SJCRH30 (cell line): Measurements from ENCODE around the gene CCDC18. TPM values are rescaled to one million over a fixed set of nuclear protein-coding genes. Genes with fewer than 3 reads are reported as not detected.

Experiments used
- DNase-seq, 2 experiments: peaks; one replicate each; pipeline ENCODE4 v3.0.0-alpha.2; 2015 to 2020
- H3K27ac ChIP-seq: fragments of 250-450 bp; sonication (Bioruptor Pico); 2 replicates; pipeline ENCODE4 v1.5.1; 2020; ENCODE audit warnings: mild to moderate bottlenecking, moderate library complexity
- H3K27me3 ChIP-seq: fragments of 250-450 bp; sonication (Bioruptor Pico); 2 replicates; pipeline ENCODE4 v1.5.1; 2020; ENCODE audit warnings: mild to moderate bottlenecking, moderate library complexity
- H3K36me3 ChIP-seq: fragments of 250-450 bp; sonication (Bioruptor Pico); 2 replicates; pipeline ENCODE4 v1.5.1; 2020; ENCODE audit warnings: mild to moderate bottlenecking, moderate library complexity
- H3K4me1 ChIP-seq: fragments of 250-450 bp; sonication (Bioruptor Pico); 2 replicates; pipeline ENCODE4 v1.5.1; 2020; ENCODE audit warnings: mild to moderate bottlenecking, moderate library complexity
- H3K4me3 ChIP-seq: fragments of 250-450 bp; sonication (Bioruptor Pico); 2 replicates; pipeline ENCODE4 v1.5.1; 2020; ENCODE audit warnings: mild to moderate bottlenecking, moderate library complexity
- H3K9me3 ChIP-seq: fragments of 250-450 bp; sonication (Bioruptor Pico); replicated peaks from 2 replicates; pipeline ENCODE4 v1.5.1; 2020; ENCODE audit warnings: mild to moderate bottlenecking, moderate library complexity
- total RNA-seq: library from RNA; depleted of rRNA; stranded (reverse); fragments of >200 nt; shearing (Covaris generic); gene quantifications from 2 replicates; pipeline ENCODE4 v1.2.3, GENCODE V29; 2014; rRNA removed

Gene CCDC18
- total RNA-seq = 15.6 and 17.2 TPM in 2 replicates

GRCh38 chr1:93180723-93181613 is at the start of gene CCDC18:
CCDC18 (plus strand) TSS chr1:93180724; CDS start chr1:93183362, 2,638 bp downstream.
- H3K4me3 ChIP-seq = peak within 1 kb of the TSS; percentile 74
- no peaks in the 10 kb centered on the region for H3K27me3 ChIP-seq
- no peaks in the 10 kb centered on the region for H3K4me1 ChIP-seq
- no peak for DNase-seq
- no peaks in the 10 kb centered on the region for H3K9me3 ChIP-seq
- H3K36me3 ChIP-seq = peaks cover 5% of the 10 kb centered on the region
- H3K27ac ChIP-seq = peak within 1 kb of the TSS; percentile 82

- H3K4me1 ChIP-seq = no peaks in the 10 kb centered on the region
- H3K9me3 ChIP-seq = no peaks in the 10 kb centered on the region
- DNase-seq = no peak
- peaks cover 66% of the 10 kb centered on the region for H3K36me3 ChIP-seq
- no peak overlapping the region for H3K27ac ChIP-seq
- no peaks in the 10 kb centered on the region for H3K27me3 ChIP-seq
- no peak overlapping the region for H3K4me3 ChIP-seq
These were observed 47.9 kb upstream of the CCDC18 start for GRCh38 chr1:93132638-93133037.

GRCh38 chr1:93136445-93136844 is 44.1 kb upstream of the CCDC18 start:
- Histone ChIP-seq H3K9me3 (no peaks in the 10 kb centered on the region), H3K36me3 (peaks cover 48% of the 10 kb centered on the region), H3K27me3 (no peaks in the 10 kb centered on the region), H3K4me3 (no peak overlapping the region), H3K27ac (no peak overlapping the region), H3K4me1 (no peaks in the 10 kb centered on the region)
- no peak for DNase-seq

- Histone ChIP-seq H3K4me3 (no peak overlapping the region), H3K36me3 (peaks cover 47% of the 10 kb centered on the region)
- DNase-seq = no peak
These were observed 42.8 kb upstream of the CCDC18 start for GRCh38 chr1:93137604-93138292.

GRCh38 chr1:93140106-93140505 is 40.4 kb upstream of the CCDC18 start:
- Histone ChIP-seq H3K9me3 (no peaks in the 10 kb centered on the region), H3K27ac (no peak overlapping the region), H3K4me1 (no peaks in the 10 kb centered on the region), H3K36me3 (peaks cover 38% of the 10 kb centered on the region), H3K27me3 (no peaks in the 10 kb centered on the region), H3K4me3 (no peak overlapping the region)
- DNase-seq = no peak

More at GRCh38 chr1:93137604-93138292, 42.8 kb upstream of the CCDC18 start:
- no peak overlapping the region for H3K27ac ChIP-seq
- H3K4me1 ChIP-seq = no peaks in the 10 kb centered on the region
- no peaks in the 10 kb centered on the region for H3K27me3 ChIP-seq
- H3K9me3 ChIP-seq = no peaks in the 10 kb centered on the region

GRCh38 chr1:93142161-93142560 is 38.4 kb upstream of the CCDC18 start:
- Histone ChIP-seq H3K4me3 (no peak overlapping the region), H3K4me1 (no peaks in the 10 kb centered on the region), H3K9me3 (no peaks in the 10 kb centered on the region), H3K27me3 (no peaks in the 10 kb centered on the region), H3K36me3 (peaks cover 24% of the 10 kb centered on the region), H3K27ac (no peak overlapping the region)
- no peak for DNase-seq

GRCh38 chr1:93143136-93143535 is 37.4 kb upstream of the CCDC18 start:
- Histone ChIP-seq H3K27me3 (no peaks in the 10 kb centered on the region), H3K9me3 (no peaks in the 10 kb centered on the region), H3K4me3 (no peak overlapping the region), H3K36me3 (peaks cover 21% of the 10 kb centered on the region), H3K4me1 (no peaks in the 10 kb centered on the region), H3K27ac (no peak overlapping the region)
- DNase-seq = no peak

GRCh38 chr1:93143769-93144168 is 36.8 kb upstream of the CCDC18 start:
- H3K27me3 ChIP-seq = no peaks in the 10 kb centered on the region
- peaks cover 21% of the 10 kb centered on the region for H3K36me3 ChIP-seq
- H3K4me3 ChIP-seq = no peak overlapping the region
- H3K27ac ChIP-seq = no peak overlapping the region
- H3K9me3 ChIP-seq = no peaks in the 10 kb centered on the region
- H3K4me1 ChIP-seq = no peaks in the 10 kb centered on the region
- DNase-seq = no peak

GRCh38 chr1:93148001-93148400 is 32.5 kb upstream of the CCDC18 start:
- DNase-seq = no peak
- no peak overlapping the region for H3K27ac ChIP-seq
- peaks cover 36% of the 10 kb centered on the region for H3K36me3 ChIP-seq
- no peaks in the 10 kb centered on the region for H3K4me1 ChIP-seq
- H3K9me3 ChIP-seq = no peaks in the 10 kb centered on the region
- H3K27me3 ChIP-seq = no peaks in the 10 kb centered on the region
- H3K4me3 ChIP-seq = no peak overlapping the region

GRCh38 chr1:93150729-93151128 is 29.8 kb upstream of the CCDC18 start:
- H3K36me3 ChIP-seq = peaks cover 48% of the 10 kb centered on the region
- no peak for DNase-seq
- H3K9me3 ChIP-seq = no peaks in the 10 kb centered on the region
- no peaks in the 10 kb centered on the region for H3K4me1 ChIP-seq
- no peak overlapping the region for H3K27ac ChIP-seq
- H3K27me3 ChIP-seq = no peaks in the 10 kb centered on the region
- H3K4me3 ChIP-seq = no peak overlapping the region

- H3K9me3 ChIP-seq = no peaks in the 10 kb centered on the region
- H3K27me3 ChIP-seq = no peaks in the 10 kb centered on the region
- H3K4me1 ChIP-seq = no peaks in the 10 kb centered on the region
- no peak overlapping the region for H3K4me3 ChIP-seq
- H3K36me3 ChIP-seq = peaks cover 55% of the 10 kb centered on the region
- H3K27ac ChIP-seq = no peak overlapping the region
- no peak for DNase-seq
These were observed 29.1 kb upstream of the CCDC18 start for GRCh38 chr1:93151474-93151873.

- DNase-seq = no peak
- H3K36me3 ChIP-seq = peaks cover 64% of the 10 kb centered on the region
- H3K27me3 ChIP-seq = no peaks in the 10 kb centered on the region
- H3K4me3 ChIP-seq = no peak overlapping the region
- no peaks in the 10 kb centered on the region for H3K9me3 ChIP-seq
- H3K27ac ChIP-seq = no peak overlapping the region
- H3K4me1 ChIP-seq = no peaks in the 10 kb centered on the region
These were observed 27.7 kb upstream of the CCDC18 start for GRCh38 chr1:93152835-93153234.

GRCh38 chr1:93154898-93155297 is 25.6 kb upstream of the CCDC18 start:
- DNase-seq = no peak
- H3K27me3 ChIP-seq = no peaks in the 10 kb centered on the region
- peaks cover 68% of the 10 kb centered on the region for H3K36me3 ChIP-seq
- H3K9me3 ChIP-seq = no peaks in the 10 kb centered on the region
- H3K4me1 ChIP-seq = no peaks in the 10 kb centered on the region
- H3K27ac ChIP-seq = no peak overlapping the region
- no peak overlapping the region for H3K4me3 ChIP-seq

- Histone ChIP-seq H3K36me3 (peaks cover 71% of the 10 kb centered on the region), H3K4me1 (no peaks in the 10 kb centered on the region)
- DNase-seq = no peak
These were observed 25.2 kb upstream of the CCDC18 start for GRCh38 chr1:93155335-93155734.

GRCh38 chr1:93159337-93159736 is 21.2 kb upstream of the CCDC18 start:
- H3K4me3 ChIP-seq = no peak overlapping the region
- no peak overlapping the region for H3K27ac ChIP-seq
- H3K9me3 ChIP-seq = no peaks in the 10 kb centered on the region
- peaks cover 56% of the 10 kb centered on the region for H3K36me3 ChIP-seq
- H3K4me1 ChIP-seq = no peaks in the 10 kb centered on the region
- no peak for DNase-seq
- H3K27me3 ChIP-seq = no peaks in the 10 kb centered on the region

More at GRCh38 chr1:93155335-93155734, 25.2 kb upstream of the CCDC18 start:
- Histone ChIP-seq H3K4me3 (no peak overlapping the region), H3K27me3 (no peaks in the 10 kb centered on the region), H3K9me3 (no peaks in the 10 kb centered on the region), H3K27ac (no peak overlapping the region)
